DMS114 treated with DMSO at 0.1 percent for 48 hours (cell line): Measurements from ENCODE around the gene ATP5F1B.
A peak's percentile ranks its signal among the peaks of the same experiment; 100 is the strongest.
"Not testable (repeated sequence)": the region's sequence is repeated elsewhere in the genome, so short reads cannot be mapped to it uniquely, and the experiment has no call there.

Experiments
- DNase-seq: peaks from one replicate; lab custom pipeline; 2025; ENCODE audit not compliant: unreplicated experiment; lab: John Stamatoyannopoulos, UW

Gene ATP5F1B

GRCh38 chr12:56648023-56648422 is 2.2 kb upstream of the ATP5F1B start:
- not testable (repeated sequence) for DNase-seq

- no peak for DNase-seq
These were observed 525 bp downstream of the ATP5F1B start for GRCh38 chr12:56645201-56645716.

GRCh38 chr12:56644654-56645053 is 1.1 kb downstream of the ATP5F1B start:
- no peak for DNase-seq

GRCh38 chr12:56641219-56641618 is 4.6 kb downstream of the ATP5F1B start:
- no peak for DNase-seq

DNA sequence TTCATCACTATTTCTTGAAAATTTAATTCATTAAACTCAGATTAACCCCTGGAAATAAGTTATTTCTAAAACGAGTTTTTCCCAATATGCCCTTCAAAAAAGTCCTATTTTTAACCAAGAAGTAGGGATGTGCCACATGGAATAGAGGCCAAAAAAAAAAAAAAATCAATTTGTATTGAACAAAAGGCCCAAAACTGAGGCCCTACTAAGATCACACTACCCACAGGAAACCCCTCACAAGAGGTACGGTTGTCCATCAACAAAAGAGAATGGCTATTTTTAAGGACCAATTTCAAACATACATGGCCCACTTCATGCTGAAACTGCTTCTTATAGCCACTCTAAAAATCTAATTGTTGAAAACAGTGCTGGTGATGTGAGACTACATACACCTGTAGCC is 8.2 kb downstream of the ATP5F1B start:
- DNase-seq, result no peak

DNA sequence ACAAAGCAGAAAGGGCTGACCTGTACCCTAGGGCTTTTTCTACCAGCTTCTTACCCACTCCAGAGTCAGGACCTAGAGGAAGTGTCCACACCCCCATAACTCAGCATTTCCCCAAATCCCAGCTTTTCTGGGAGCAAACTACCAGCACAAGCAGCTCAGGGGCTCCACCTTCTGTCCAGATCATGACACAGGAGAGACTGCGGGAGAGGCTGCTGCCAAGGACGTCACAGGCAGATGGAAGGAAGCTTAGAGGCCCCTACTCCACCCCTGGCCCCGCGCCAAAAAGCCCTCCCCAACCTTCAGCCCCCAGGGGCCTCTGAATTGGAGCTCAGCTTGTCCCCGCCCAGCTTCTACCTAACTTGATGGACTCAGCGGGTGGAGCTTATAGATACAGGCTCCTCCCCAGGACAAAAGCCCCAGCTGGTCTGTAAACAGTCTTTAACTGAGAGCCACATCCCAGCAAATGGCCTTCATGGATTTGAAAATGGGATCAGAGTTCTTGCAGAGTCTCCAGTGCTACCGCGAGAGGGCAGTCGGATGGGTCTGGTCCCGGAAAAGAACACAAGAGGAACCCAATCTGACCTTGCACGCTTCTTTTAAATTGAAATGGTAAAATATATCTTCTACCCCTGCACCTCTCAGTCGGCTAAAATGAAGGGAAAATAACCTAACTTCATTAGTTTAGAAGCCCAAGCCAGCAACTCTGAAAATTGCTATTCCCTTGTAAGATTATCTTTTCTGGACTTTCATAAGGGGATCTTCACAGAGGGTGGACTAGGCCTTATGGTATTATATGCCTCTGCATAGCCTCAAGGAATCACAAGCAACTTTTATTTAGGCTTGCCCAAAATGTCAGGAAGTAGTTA is 8.9 kb downstream of the ATP5F1B start:
- peak; percentile 98 for DNase-seq

DNA sequence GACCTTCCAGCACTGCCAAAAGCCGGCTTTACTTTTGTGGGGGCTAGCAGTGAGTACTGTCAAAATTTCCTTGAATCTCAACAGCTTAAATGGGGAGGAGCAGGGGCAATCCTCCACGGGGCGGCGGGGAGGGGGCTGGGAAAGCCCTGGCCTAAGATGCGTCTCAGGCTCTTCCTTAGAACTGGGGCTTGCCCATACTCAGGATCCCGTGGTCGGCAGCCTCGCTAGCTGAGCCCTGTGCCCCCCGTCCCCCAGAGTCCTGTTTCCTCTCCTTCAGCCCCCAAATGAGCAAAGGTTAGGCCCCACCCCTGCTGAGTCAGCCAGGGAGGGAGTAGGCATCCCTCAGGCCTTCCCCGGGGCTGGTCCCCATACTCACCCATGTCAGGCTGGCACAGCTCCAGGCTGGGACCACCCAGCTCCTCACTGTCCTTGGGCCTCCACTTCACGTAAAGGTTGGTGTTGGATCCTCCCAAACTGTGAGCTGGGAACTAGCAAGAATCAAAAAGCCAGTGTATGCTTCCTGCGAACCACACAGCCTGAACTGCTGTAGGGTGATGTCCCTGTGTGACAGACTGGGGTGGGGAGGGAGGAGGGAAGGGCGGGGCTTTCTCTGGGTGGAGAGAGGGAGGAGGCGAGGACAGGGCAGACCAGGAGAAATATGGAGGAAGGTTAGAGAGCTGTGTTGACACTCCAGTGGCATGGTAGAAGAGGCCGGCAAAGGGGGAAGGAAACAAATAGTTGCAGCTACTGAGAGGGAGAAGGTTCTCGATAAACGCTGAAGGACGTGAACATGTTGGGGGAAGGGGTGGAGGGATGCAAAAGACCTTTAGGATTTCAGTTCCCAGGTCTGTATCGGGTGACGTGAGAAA is 9.7 kb downstream of the ATP5F1B start:
- peak; percentile 90 for DNase-seq

- peak; percentile 65 for DNase-seq
These were observed 10.7 kb downstream of the ATP5F1B start for GRCh38 chr12:56634837-56635791.

GRCh38 chr12:56634242-56634836 is 11.4 kb downstream of the ATP5F1B start:
- peak; percentile 21 for DNase-seq

DNA sequence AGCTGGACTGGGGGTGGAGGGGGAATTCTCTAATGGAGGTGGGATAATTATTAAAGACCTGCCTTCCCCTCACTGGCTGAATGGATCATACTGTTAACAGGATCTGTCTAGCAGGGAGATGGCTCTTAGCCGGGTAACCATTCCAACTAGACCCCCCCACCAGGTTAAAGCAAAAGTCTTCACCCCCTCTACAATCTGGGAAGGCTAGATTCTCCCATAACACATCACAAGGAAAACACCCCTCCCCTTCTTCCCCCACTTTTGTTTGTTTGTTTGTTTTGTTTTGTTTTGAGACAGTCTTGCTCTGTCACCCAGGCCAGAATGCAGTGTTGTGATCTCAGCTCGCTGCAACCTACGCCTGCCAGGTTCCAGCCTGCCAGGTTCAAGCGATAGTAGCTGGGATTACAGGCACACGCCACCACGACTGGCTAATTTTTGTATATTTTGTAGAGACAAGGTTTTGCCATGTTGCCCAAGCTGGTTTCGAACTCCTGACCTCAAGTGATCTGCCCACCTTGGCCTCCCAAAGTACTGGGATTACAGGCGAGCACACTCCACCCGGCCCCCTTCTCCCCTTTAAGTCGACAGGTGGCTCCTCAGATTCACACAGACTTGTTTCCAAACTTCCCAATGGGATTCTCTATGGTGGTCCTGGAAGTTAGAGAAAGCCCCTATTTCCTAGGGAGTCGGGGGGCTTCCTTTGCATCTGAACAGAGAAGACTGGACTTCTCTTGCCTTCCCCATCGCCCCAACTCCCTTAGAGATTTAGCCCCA is 12.1 kb downstream of the ATP5F1B start:
- DNase-seq, result no peak

- no peak for DNase-seq
These were observed 12.9 kb downstream of the ATP5F1B start for GRCh38 chr12:56632701-56633467.

GRCh38 chr12:56631790-56632700 is 13.7 kb downstream of the ATP5F1B start:
- DNase-seq, result peak; percentile 58

DNA sequence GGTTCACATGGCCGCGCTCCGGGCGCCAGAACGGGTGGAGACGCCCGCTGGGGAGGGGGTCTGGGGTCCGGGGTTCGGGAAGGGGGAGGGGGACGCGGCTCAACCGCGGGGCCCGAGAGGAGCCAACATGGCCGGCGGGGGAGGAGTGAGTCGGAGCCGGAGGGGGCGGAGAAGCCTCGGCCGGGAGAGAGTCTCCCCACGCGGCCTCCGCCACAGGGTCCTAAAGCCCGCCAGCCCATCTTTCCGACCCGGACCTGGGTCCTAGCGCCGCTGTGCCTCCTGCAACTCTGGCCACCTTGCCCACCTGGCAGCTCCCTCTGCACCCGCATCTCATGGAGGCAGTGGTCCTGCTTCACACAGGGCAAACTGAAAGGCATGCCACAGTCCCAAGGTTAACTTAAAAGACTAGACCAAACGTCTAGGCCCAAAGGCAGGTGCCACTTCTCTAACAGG is 15.6 kb downstream of the ATP5F1B start, which contains the start of gene BAZ2A:
Gene BAZ2A (minus strand): TSS at position 147 of the 453 bp plus-strand sequence. CDS start 12,796 bp downstream, outside the sequence.
- peak; percentile 79 for DNase-seq

DNA sequence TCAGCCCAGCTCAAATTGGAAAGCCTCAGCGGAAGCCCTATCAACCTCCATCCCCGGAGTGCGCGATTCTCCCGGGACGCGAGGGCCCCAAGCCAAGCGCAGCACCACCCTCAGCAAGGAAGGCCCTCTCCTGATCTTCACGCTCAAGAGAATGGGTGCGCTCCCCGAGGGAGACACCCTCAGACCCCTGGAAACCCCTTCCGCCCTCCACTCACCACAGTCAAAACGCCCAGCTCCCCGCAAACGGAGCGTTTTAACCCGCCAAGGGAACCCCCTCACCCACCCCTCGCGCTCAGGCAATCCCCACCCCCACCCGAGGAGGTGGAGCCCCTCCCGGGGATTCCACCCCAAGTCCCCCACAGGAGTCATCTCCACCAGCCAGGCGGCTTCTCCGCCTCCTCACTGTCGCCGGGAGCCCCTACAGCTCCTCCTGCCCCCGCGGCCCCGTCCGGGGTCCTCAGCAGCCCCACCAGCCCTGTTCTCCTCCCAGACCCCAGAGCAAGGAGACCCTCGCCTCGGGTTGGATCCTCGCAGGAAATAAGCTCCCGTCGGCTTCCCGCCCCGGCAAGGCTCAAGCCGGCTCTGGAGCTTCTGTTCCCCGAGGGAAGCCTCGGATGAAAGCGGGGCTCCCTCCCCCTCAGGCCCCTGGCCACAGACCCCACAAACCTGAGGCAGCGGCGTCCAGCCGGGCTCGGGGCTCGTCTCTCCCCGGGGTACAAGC is 16.2 kb downstream of the ATP5F1B start:
- DNase-seq, result no peak

DNA sequence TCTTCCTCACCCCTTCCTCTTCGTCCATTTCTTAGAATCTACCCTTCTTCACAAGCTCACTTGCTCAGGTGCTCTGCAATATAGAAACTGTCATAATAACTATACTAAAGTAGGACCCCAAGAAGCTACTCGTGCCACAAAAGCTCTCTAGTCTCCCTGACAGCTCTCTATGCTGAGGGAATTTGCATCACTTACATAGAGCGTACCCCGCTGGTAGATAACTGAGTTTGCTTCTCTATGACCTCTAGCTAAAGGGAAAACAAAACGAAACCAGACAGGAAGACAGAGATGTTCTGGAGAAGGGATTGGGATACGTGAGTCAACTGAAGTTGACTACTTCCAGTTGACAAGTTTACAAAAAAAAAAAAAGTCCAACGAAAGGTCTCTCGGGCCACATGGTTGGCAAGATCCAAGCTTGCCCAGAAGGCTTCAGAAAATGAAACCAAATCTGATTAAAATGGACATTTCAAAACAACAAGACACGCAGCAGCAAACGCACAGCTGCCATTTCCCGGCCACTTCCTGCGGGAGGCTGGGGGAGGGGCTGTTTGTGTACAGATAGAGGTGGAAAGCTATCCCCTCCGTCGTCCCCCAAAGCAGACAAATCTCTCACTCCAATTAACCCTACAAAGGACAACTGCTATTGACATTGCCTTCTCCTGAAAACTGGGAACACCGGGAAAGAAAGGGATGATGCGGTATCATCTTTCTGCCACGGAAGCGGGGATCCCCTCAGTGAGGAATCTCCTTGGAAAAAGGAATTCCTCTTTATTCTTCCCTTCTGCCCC is 16.9 kb downstream of the ATP5F1B start:
- DNase-seq, result peak; percentile 35

DNA sequence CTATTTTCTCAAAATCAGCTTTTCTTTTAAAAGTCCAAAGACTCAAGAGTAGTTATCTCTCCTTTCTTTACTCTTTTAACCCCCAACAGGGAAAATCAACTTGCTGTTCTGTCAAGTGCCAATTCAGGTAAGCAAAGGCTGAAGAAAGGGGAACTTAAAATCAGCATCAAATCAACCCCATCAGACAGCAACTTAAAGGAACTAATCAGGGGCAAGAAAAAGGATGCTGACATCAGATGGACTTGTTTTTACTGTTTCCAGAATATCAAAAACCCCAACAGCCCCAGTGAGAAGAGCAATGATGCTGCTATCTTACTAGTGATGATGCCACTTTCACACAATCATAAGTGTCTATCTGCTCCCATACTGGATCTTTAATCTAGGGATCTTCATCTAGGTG is 19.1 kb downstream of the ATP5F1B start:
- DNase-seq, result no peak
